Measurements from ENCODE around the gene DIABLO. TPM values are rescaled to one million over a fixed set of nuclear protein-coding genes. Genes with fewer than 3 reads are reported as not detected.
"Not testable (repeated sequence)": the region's sequence is repeated elsewhere in the genome, so short reads cannot be mapped to it uniquely, and the experiment has no call there.

The DIABLO gene
- total and polyA plus RNA-seq, 2 donors: 48.5 to 62.5 TPM

GRCh38 chr12:122187466-122187865, 38.4 kb downstream of the DIABLO start:
- peaks cover 3 to 16% of the 10 kb centered on the region in 2 donors for H3K4me1 ChIP-seq (ENCODE audit: control insufficient read depth in 2 of 2, insufficient read depth in 2 of 2, low read length in 2 of 2)
- no peak for DNase-seq (ENCODE audit: low read depth in 6 of 9, low spot score in 9 of 9)
- no peak overlapping the region for H3K4me3 ChIP-seq (ENCODE audit: low read length in 2 of 2)
- H3K27me3 ChIP-seq (ENCODE audit: control insufficient read depth in 2 of 2, insufficient read depth in 1 of 2, low read length in 1 of 2): peaks cover 2 to 27% of the 10 kb centered on the region in 2 donors
- H3K9me3 ChIP-seq (ENCODE audit: control insufficient read depth in 2 of 2, insufficient read depth in 1 of 2, low read length in 1 of 2): no peaks in the 10 kb centered on the region
- H3K36me3 ChIP-seq (ENCODE audit: control insufficient read depth in 2 of 2, insufficient read depth in 2 of 2, low read length in 1 of 2): no peaks in the 10 kb centered on the region
- WGBS: 93% methylated on average over 12 of the region's 12 CpGs
- H3K27ac ChIP-seq (ENCODE audit: low read depth in 1 of 2, low read length in 1 of 2): no peak overlapping the region

- Histone ChIP-seq H3K4me1 (ENCODE audit: control insufficient read depth in 2 of 2, insufficient read depth in 2 of 2, low read length in 2 of 2) (peaks cover 3 to 16% of the 10 kb centered on the region in 2 donors), H3K9me3 (ENCODE audit: control insufficient read depth in 2 of 2, insufficient read depth in 1 of 2, low read length in 1 of 2) (no peaks in the 10 kb centered on the region), H3K36me3 (ENCODE audit: control insufficient read depth in 2 of 2, insufficient read depth in 2 of 2, low read length in 1 of 2) (no peaks in the 10 kb centered on the region), H3K4me3 (ENCODE audit: low read length in 2 of 2) (no peak overlapping the region), H3K27me3 (ENCODE audit: control insufficient read depth in 2 of 2, insufficient read depth in 1 of 2, low read length in 1 of 2) (peaks cover 2 to 28% of the 10 kb centered on the region in 2 donors), H3K27ac (ENCODE audit: low read depth in 1 of 2, low read length in 1 of 2) (no peak overlapping the region)
- 96% methylated on average over 10 of the region's 10 CpGs for WGBS
- no peak for DNase-seq (ENCODE audit: low read depth in 6 of 9, low spot score in 9 of 9)
Observed at GRCh38 chr12:122185494-122186082, 40.3 kb downstream of the DIABLO start.

GRCh38 chr12:122185079-122185478, 40.8 kb downstream of the DIABLO start:
- Histone ChIP-seq H3K4me1 (ENCODE audit: control insufficient read depth in 2 of 2, insufficient read depth in 2 of 2, low read length in 2 of 2) (peaks cover 3 to 16% of the 10 kb centered on the region in 2 donors), H3K27me3 (ENCODE audit: control insufficient read depth in 2 of 2, insufficient read depth in 1 of 2, low read length in 1 of 2) (peaks cover 2 to 28% of the 10 kb centered on the region in 2 donors), H3K9me3 (ENCODE audit: control insufficient read depth in 2 of 2, insufficient read depth in 1 of 2, low read length in 1 of 2) (no peaks in the 10 kb centered on the region), H3K4me3 (ENCODE audit: low read length in 2 of 2) (no peak overlapping the region), H3K27ac (ENCODE audit: low read depth in 1 of 2, low read length in 1 of 2) (no peak overlapping the region), H3K36me3 (ENCODE audit: control insufficient read depth in 2 of 2, insufficient read depth in 2 of 2, low read length in 1 of 2) (no peaks in the 10 kb centered on the region)
- WGBS: 98% methylated on average over 7 of the region's 7 CpGs
- no peak for DNase-seq (ENCODE audit: low read depth in 6 of 9, low spot score in 9 of 9)

- peaks cover 2 to 28% of the 10 kb centered on the region in 2 donors for H3K27me3 ChIP-seq (ENCODE audit: control insufficient read depth in 2 of 2, insufficient read depth in 1 of 2, low read length in 1 of 2)
- H3K27ac ChIP-seq (ENCODE audit: low read depth in 1 of 2, low read length in 1 of 2): no peak overlapping the region
- 26% methylated on average over 18 of the region's 18 CpGs for WGBS
- no peak overlapping the region for H3K4me3 ChIP-seq (ENCODE audit: low read length in 2 of 2)
- peaks cover 3 to 16% of the 10 kb centered on the region in 2 donors for H3K4me1 ChIP-seq (ENCODE audit: control insufficient read depth in 2 of 2, insufficient read depth in 2 of 2, low read length in 2 of 2)
- no peaks in the 10 kb centered on the region for H3K9me3 ChIP-seq (ENCODE audit: control insufficient read depth in 2 of 2, insufficient read depth in 1 of 2, low read length in 1 of 2)
- DNase-seq (ENCODE audit: low read depth in 6 of 9, low spot score in 9 of 9): peak in 1 of 9 donors; percentile 11
- H3K36me3 ChIP-seq (ENCODE audit: control insufficient read depth in 2 of 2, insufficient read depth in 2 of 2, low read length in 1 of 2): no peaks in the 10 kb centered on the region
Observed at GRCh38 chr12:122184517-122184916, 41.3 kb downstream of the DIABLO start.

GRCh38 chr12:122183588-122183940, 42.3 kb downstream of the DIABLO start:
- Histone ChIP-seq H3K9me3 (ENCODE audit: control insufficient read depth in 2 of 2, insufficient read depth in 1 of 2, low read length in 1 of 2) (no peaks in the 10 kb centered on the region), H3K4me3 (ENCODE audit: low read length in 2 of 2) (peak overlapping the region; percentile 37 to 53), H3K27me3 (ENCODE audit: control insufficient read depth in 2 of 2, insufficient read depth in 1 of 2, low read length in 1 of 2) (peaks cover 2 to 28% of the 10 kb centered on the region in 2 donors), H3K27ac (ENCODE audit: low read depth in 1 of 2, low read length in 1 of 2) (no peak overlapping the region), H3K36me3 (ENCODE audit: control insufficient read depth in 2 of 2, insufficient read depth in 2 of 2, low read length in 1 of 2) (no peaks in the 10 kb centered on the region), H3K4me1 (ENCODE audit: control insufficient read depth in 2 of 2, insufficient read depth in 2 of 2, low read length in 2 of 2) (peaks cover 3 to 16% of the 10 kb centered on the region in 2 donors)
- WGBS: 88% methylated on average over 10 of the region's 10 CpGs
- DNase-seq (ENCODE audit: low read depth in 6 of 9, low spot score in 9 of 9): no peak

GRCh38 chr12:122182887-122183587, 42.8 kb downstream of the DIABLO start, which contains the start of gene LRRC43:
TSS of gene LRRC43 (plus strand) at chr12:122183123. CDS start at chr12:122183145, 22 bp downstream.
- Histone ChIP-seq H3K4me3 (ENCODE audit: low read length in 2 of 2) (peak within 1 kb of the TSS; percentile 37 to 53), H3K27ac (ENCODE audit: low read depth in 1 of 2, low read length in 1 of 2) (no peak within 1 kb of the TSS), H3K27me3 (ENCODE audit: control insufficient read depth in 2 of 2, insufficient read depth in 1 of 2, low read length in 1 of 2) (peaks cover 2 to 28% of the 10 kb centered on the region in 2 donors), H3K4me1 (ENCODE audit: control insufficient read depth in 2 of 2, insufficient read depth in 2 of 2, low read length in 2 of 2) (peaks cover 3 to 16% of the 10 kb centered on the region in 2 donors), H3K36me3 (ENCODE audit: control insufficient read depth in 2 of 2, insufficient read depth in 2 of 2, low read length in 1 of 2) (no peaks in the 10 kb centered on the region), H3K9me3 (ENCODE audit: control insufficient read depth in 2 of 2, insufficient read depth in 1 of 2, low read length in 1 of 2) (no peaks in the 10 kb centered on the region)
- 3% methylated on average over 63 of the region's 63 CpGs for WGBS
- peak in 4 of 9 donors; percentile 14 to 61 (median 28) for DNase-seq (ENCODE audit: low read depth in 6 of 9, low spot score in 9 of 9)

- WGBS: 97% methylated on average over 4 of the region's 4 CpGs
- H3K9me3 ChIP-seq (ENCODE audit: control insufficient read depth in 2 of 2, insufficient read depth in 1 of 2, low read length in 1 of 2); H3K27ac ChIP-seq (ENCODE audit: low read depth in 1 of 2, low read length in 1 of 2); DNase-seq (ENCODE audit: low read depth in 6 of 9, low spot score in 9 of 9); H3K27me3 ChIP-seq (ENCODE audit: control insufficient read depth in 2 of 2, insufficient read depth in 1 of 2, low read length in 1 of 2); H3K4me3 ChIP-seq (ENCODE audit: low read length in 2 of 2); H3K4me1 ChIP-seq (ENCODE audit: control insufficient read depth in 2 of 2, insufficient read depth in 2 of 2, low read length in 2 of 2); H3K36me3 ChIP-seq (ENCODE audit: control insufficient read depth in 2 of 2, insufficient read depth in 2 of 2, low read length in 1 of 2): not testable (repeated sequence)
Observed at GRCh38 chr12:122176473-122176872, 49.4 kb downstream of the DIABLO start.

GRCh38 chr12:122174155-122174845, 51.6 kb downstream of the DIABLO start, which contains the start of gene IL31:
TSS of gene IL31 (minus strand) at chr12:122174221. CDS start at chr12:122174172, 49 bp downstream.
- Histone ChIP-seq H3K4me1 (ENCODE audit: control insufficient read depth in 2 of 2, insufficient read depth in 2 of 2, low read length in 2 of 2) (no peaks in the 10 kb centered on the region), H3K4me3 (ENCODE audit: low read length in 2 of 2) (no peak within 1 kb of the TSS), H3K27ac (ENCODE audit: low read depth in 1 of 2, low read length in 1 of 2) (no peak within 1 kb of the TSS), H3K27me3 (ENCODE audit: control insufficient read depth in 2 of 2, insufficient read depth in 1 of 2, low read length in 1 of 2) (peaks cover 0 to 2% of the 10 kb centered on the region in 2 donors), H3K9me3 (ENCODE audit: control insufficient read depth in 2 of 2, insufficient read depth in 1 of 2, low read length in 1 of 2) (no peaks in the 10 kb centered on the region), H3K36me3 (ENCODE audit: control insufficient read depth in 2 of 2, insufficient read depth in 2 of 2, low read length in 1 of 2) (no peaks in the 10 kb centered on the region)
- DNase-seq (ENCODE audit: low read depth in 6 of 9, low spot score in 9 of 9): no peak
- WGBS: 97% methylated on average over 17 of the region's 17 CpGs

Measured in thymus (tissue), 11 donors.